GM19023 (cell line): ENCODE measurements around the gene SPDEF.

ENCODE experiments used
- ATAC-seq: cut with Tn5 transposase; IDR thresholded peaks from one replicate; pipeline ENCODE4 v1.9.1; 2021; ENCODE audit warnings: mild to moderate bottlenecking, moderate library complexity; ENCODE audit not compliant: unreplicated experiment

SPDEF gene

GRCh38 chr6:34515473-34516387, 40.4 kb downstream of the SPDEF start:
- ATAC-seq: no peak

- no peak for ATAC-seq
These were observed 41.3 kb downstream of the SPDEF start for GRCh38 chr6:34514593-34515472.

- ATAC-seq: no peak
These were observed 42.0 kb downstream of the SPDEF start for GRCh38 chr6:34514112-34514511.

- no peak for ATAC-seq
These were observed 42.5 kb downstream of the SPDEF start for GRCh38 chr6:34513646-34514045.

GRCh38 chr6:34512738-34513115, 43.4 kb downstream of the SPDEF start:
- no peak for ATAC-seq

- ATAC-seq: no peak
These were observed 44.0 kb downstream of the SPDEF start for GRCh38 chr6:34511915-34512737.

GRCh38 chr6:34511214-34511914, 44.8 kb downstream of the SPDEF start:
- ATAC-seq: no peak

- ATAC-seq: no peak
These were observed 45.8 kb downstream of the SPDEF start for GRCh38 chr6:34510299-34510698.

- ATAC-seq: no peak
These were observed 46.3 kb downstream of the SPDEF start for GRCh38 chr6:34509782-34510181.

- ATAC-seq: no peak
These were observed 47.7 kb downstream of the SPDEF start for GRCh38 chr6:34508425-34508824.

GRCh38 chr6:34506718-34507117, 49.4 kb downstream of the SPDEF start:
- ATAC-seq: no peak

GRCh38 chr6:34497411-34497810, 58.7 kb downstream of the SPDEF start:
- ATAC-seq: no peak

- ATAC-seq: no peak
These were observed 59.9 kb downstream of the SPDEF start for GRCh38 chr6:34496103-34496685.

GRCh38 chr6:34494973-34495372, 61.2 kb downstream of the SPDEF start:
- ATAC-seq: no peak

- no peak for ATAC-seq
These were observed 62.8 kb downstream of the SPDEF start for GRCh38 chr6:34493344-34493743.

GRCh38 chr6:34491091-34491430, 65.1 kb downstream of the SPDEF start:
- ATAC-seq: no peak

- no peak for ATAC-seq
These were observed 65.6 kb downstream of the SPDEF start for GRCh38 chr6:34490390-34491090.

GRCh38 chr6:34489207-34489805, 66.8 kb downstream of the SPDEF start:
- ATAC-seq: no peak
